Measurements from ENCODE around the gene PRSS37. TPM values are rescaled to one million over a fixed set of nuclear protein-coding genes. Genes with fewer than 3 reads are reported as not detected.

PRSS37 gene
- total RNA-seq, 1 donor from 2014 or later: not detected

DNA sequence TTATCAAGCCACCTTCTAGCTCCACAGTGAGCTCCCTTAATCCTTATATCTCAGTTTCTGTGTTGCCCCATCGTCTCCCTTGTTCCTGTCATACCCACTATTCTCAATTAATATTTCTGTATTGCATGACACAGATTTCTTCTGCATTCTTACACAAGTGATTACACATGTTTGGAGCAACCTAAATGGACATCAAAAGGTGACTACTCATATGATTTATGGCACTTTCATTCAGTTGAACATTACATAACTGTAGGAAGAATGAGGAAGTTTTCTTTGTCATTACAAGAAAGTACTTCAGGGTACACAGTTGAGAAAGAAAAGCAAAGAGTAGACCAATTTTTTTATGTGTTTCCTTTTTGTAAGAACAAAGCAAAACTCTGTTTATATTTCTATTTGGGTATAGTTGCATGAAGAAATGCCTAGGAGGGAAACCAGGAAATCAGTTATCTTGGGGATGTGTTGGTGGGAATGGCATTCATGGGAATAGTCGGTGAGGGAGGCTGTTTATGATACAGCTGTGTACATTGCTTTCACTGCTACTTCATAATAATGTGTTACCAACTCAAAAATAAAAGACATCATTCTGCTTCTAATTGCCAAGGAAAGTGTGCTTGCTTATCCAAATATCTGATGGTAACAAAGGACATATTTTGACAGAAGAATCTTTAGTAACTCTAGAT, 23.6 kb upstream of the PRSS37 start:
- Mint-ChIP-seq H3K4me1 (ENCODE audit: unreplicated experiment) (no peaks in the 10 kb centered on the region), H3K9me3 (ENCODE audit: unreplicated experiment) (peaks cover 4% of the 10 kb centered on the region), H3K27me3 (ENCODE audit: unreplicated experiment) (no peaks in the 10 kb centered on the region), H3K36me3 (ENCODE audit: unreplicated experiment) (no peaks in the 10 kb centered on the region), H3K4me3 (ENCODE audit: unreplicated experiment) (no peak overlapping the region), H3K27ac (ENCODE audit: unreplicated experiment) (no peak overlapping the region)
- no peak for DNase-seq (ENCODE audit: extremely low spot score, unreplicated experiment)
- TF ChIP-seq, protein P1, sequence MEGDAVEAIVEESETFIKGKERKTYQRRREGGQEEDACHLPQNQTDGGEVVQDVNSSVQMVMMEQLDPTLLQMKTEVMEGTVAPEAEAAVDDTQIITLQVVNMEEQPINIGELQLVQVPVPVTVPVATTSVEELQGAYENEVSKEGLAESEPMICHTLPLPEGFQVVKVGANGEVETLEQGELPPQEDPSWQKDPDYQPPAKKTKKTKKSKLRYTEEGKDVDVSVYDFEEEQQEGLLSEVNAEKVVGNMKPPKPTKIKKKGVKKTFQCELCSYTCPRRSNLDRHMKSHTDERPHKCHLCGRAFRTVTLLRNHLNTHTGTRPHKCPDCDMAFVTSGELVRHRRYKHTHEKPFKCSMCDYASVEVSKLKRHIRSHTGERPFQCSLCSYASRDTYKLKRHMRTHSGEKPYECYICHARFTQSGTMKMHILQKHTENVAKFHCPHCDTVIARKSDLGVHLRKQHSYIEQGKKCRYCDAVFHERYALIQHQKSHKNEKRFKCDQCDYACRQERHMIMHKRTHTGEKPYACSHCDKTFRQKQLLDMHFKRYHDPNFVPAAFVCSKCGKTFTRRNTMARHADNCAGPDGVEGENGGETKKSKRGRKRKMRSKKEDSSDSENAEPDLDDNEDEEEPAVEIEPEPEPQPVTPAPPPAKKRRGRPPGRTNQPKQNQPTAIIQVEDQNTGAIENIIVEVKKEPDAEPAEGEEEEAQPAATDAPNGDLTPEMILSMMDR (IDR thresholded peaks at IDR 0.05): no peak

DNA sequence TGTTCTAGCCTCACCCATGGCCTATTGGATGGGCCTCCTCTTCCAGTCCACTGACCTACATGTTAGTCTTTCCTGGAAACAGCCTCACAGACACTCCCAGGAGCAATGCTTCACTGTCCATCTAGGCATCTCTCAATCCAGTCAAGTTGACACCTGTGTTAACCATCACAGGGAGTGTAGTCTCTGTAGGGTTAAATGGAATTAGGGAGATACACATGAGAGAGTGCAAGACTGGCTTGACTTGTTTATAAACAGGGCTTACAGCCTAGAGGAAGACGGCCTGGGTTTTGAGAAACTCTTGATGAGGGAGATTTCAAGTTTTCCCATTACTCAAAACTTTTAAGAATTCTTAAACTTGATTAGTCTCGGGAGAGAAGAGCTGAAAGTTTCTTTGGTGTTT, 18.9 kb upstream of the PRSS37 start:
- Mint-ChIP-seq H3K4me3 (ENCODE audit: unreplicated experiment) (no peak overlapping the region), H3K27me3 (ENCODE audit: unreplicated experiment) (no peaks in the 10 kb centered on the region), H3K4me1 (ENCODE audit: unreplicated experiment) (no peaks in the 10 kb centered on the region)

DNA sequence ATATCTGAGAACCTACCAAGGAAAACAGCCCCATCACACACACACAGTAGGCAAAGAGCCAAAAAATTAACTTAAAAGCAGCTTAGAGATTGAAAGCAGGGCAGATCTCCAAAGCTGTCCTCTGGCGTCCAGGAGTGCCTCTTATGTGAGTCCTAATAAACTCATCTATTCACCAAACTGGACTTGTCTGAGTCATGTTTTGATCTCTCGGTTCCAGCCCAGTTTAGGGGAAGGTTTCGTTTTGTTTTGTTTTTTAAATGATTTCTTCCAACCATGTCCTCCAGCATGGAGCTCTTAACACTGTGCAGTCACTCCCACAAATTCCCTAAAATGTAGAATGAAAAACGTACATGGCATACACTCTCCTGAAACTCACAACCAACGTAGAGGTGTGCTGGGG, 6.7 kb upstream of the PRSS37 start:
- Mint-ChIP-seq H3K4me3 (ENCODE audit: unreplicated experiment) (no peak overlapping the region), H3K9me3 (ENCODE audit: unreplicated experiment) (peaks cover 6% of the 10 kb centered on the region), H3K36me3 (ENCODE audit: unreplicated experiment) (no peaks in the 10 kb centered on the region), H3K27ac (ENCODE audit: unreplicated experiment) (no peak overlapping the region), H3K4me1 (ENCODE audit: unreplicated experiment) (no peaks in the 10 kb centered on the region), H3K27me3 (ENCODE audit: unreplicated experiment) (no peaks in the 10 kb centered on the region)
- TF ChIP-seq, protein P1 (IDR thresholded peaks at IDR 0.05): no peak
- DNase-seq (ENCODE audit: extremely low spot score, unreplicated experiment): no peak

More for the DNA sequence above, 18.9 kb upstream of the PRSS37 start:
- no peak for DNase-seq (ENCODE audit: extremely low spot score, unreplicated experiment)
- H3K36me3 Mint-ChIP-seq (ENCODE audit: unreplicated experiment): no peaks in the 10 kb centered on the region
- TF ChIP-seq, protein P1 (IDR thresholded peaks at IDR 0.05): no peak
- no peak overlapping the region for H3K27ac Mint-ChIP-seq (ENCODE audit: unreplicated experiment)
- H3K9me3 Mint-ChIP-seq (ENCODE audit: unreplicated experiment): peaks cover 27% of the 10 kb centered on the region

DNA sequence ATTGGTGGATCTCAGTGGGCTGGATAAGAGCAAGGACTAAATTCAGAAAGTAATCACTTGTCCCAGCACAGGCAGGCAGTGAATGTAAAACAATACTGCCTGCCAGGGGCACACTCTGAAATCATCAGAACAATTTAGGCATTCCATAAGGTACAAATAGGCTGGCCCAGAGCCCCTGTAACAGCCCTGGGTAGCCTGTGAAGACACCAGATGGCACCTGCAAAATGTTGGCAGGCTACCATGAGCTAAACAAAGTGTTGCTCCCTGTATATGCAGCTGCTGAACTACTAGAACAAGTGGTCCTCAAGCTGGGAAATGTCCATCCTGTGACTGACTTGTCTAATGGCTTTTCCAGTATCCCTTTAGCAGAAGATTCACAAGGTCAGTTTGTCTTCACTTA, 3.0 kb upstream of the PRSS37 start:
- no peak for DNase-seq (ENCODE audit: extremely low spot score, unreplicated experiment)
- no peak overlapping the region for H3K27ac Mint-ChIP-seq (ENCODE audit: unreplicated experiment)
- TF ChIP-seq, protein P1 (IDR thresholded peaks at IDR 0.05): no peak

DNA sequence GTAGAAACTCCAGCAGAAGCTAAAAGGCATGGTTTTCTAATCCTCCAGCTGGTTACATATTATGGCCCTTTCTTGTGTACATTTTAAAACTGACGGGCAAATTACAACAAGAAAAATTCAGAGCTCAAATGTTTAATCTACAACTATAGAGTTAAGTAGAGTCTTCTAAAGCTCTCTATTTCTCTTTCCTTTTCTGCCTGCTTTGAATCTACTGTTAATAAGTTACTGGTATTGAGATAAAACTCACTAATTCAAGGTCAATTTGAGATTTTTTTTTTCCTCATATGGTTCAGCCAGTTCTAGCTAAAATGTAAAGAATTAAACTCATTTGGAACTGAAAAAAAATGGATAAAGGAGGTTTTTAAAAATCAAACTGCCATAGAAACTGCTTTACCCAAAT, 1.6 kb upstream of the PRSS37 start:
- Mint-ChIP-seq H3K27me3 (ENCODE audit: unreplicated experiment) (no peaks in the 10 kb centered on the region), H3K4me3 (ENCODE audit: unreplicated experiment) (no peak overlapping the region), H3K36me3 (ENCODE audit: unreplicated experiment) (no peaks in the 10 kb centered on the region), H3K27ac (ENCODE audit: unreplicated experiment) (no peak overlapping the region), H3K4me1 (ENCODE audit: unreplicated experiment) (no peaks in the 10 kb centered on the region), H3K9me3 (ENCODE audit: unreplicated experiment) (no peaks in the 10 kb centered on the region)
- no peak for DNase-seq (ENCODE audit: extremely low spot score, unreplicated experiment)
- TF ChIP-seq, protein P1 (IDR thresholded peaks at IDR 0.05): no peak

More for the DNA sequence above, 3.0 kb upstream of the PRSS37 start:
- H3K4me1 Mint-ChIP-seq (ENCODE audit: unreplicated experiment): no peaks in the 10 kb centered on the region
- H3K36me3 Mint-ChIP-seq (ENCODE audit: unreplicated experiment): no peaks in the 10 kb centered on the region
- H3K9me3 Mint-ChIP-seq (ENCODE audit: unreplicated experiment): peaks cover 6% of the 10 kb centered on the region
- no peaks in the 10 kb centered on the region for H3K27me3 Mint-ChIP-seq (ENCODE audit: unreplicated experiment)
- no peak overlapping the region for H3K4me3 Mint-ChIP-seq (ENCODE audit: unreplicated experiment)
